ENCODE measurements around the gene CSNK2A2.

GRCh38 chr16:58128181-58128631, 69.7 kb downstream of the CSNK2A2 start:
- TF ChIP-seq, protein P1, sequence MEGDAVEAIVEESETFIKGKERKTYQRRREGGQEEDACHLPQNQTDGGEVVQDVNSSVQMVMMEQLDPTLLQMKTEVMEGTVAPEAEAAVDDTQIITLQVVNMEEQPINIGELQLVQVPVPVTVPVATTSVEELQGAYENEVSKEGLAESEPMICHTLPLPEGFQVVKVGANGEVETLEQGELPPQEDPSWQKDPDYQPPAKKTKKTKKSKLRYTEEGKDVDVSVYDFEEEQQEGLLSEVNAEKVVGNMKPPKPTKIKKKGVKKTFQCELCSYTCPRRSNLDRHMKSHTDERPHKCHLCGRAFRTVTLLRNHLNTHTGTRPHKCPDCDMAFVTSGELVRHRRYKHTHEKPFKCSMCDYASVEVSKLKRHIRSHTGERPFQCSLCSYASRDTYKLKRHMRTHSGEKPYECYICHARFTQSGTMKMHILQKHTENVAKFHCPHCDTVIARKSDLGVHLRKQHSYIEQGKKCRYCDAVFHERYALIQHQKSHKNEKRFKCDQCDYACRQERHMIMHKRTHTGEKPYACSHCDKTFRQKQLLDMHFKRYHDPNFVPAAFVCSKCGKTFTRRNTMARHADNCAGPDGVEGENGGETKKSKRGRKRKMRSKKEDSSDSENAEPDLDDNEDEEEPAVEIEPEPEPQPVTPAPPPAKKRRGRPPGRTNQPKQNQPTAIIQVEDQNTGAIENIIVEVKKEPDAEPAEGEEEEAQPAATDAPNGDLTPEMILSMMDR (IDR thresholded peaks at IDR 0.05; ENCODE audit: insufficient read depth, low read length, poor library complexity, severe bottlenecking), result no peak
- TF ChIP-seq EZH2phosphoT487 (conservative IDR thresholded peaks at IDR 0.05; ENCODE audit: low read length), result no peak
